Gastroesophageal sphincter (tissue), 3 donors: ENCODE results near the gene STAM.

Experiments
- EP300 ChIP-seq: sonication (generic); formaldehyde crosslinking; IDR thresholded peaks from one replicate; pipeline ENCODE4 v1.6.1; 2017; ENCODE audit warnings: antibody characterized with exemption, mild to moderate bottlenecking
- POLR2A ChIP-seq, 2 donors: fragments of 450-650 bp; IDR thresholded peaks; one replicate each; pipeline ENCODE4 v1.6.1; 2017; ENCODE audit warnings: antibody characterized with exemption in 2 of 2, mild to moderate bottlenecking in 2 of 2, moderate library complexity in 1 of 2
- TF ChIP-seq, protein P1 (sequence below), 4 experiments: fragments of 200-600 bp in 2 of 4; fragments of 450-650 bp in 2 of 4; sonication (generic) in 1 of 4; IDR thresholded peaks; one replicate each; pipeline ENCODE4 v1.5.1; 2017 to 2019; ENCODE audit warnings: antibody characterized with exemption in 4 of 4, mild to moderate bottlenecking in 2 of 4, moderate library complexity in 2 of 4

DNA sequence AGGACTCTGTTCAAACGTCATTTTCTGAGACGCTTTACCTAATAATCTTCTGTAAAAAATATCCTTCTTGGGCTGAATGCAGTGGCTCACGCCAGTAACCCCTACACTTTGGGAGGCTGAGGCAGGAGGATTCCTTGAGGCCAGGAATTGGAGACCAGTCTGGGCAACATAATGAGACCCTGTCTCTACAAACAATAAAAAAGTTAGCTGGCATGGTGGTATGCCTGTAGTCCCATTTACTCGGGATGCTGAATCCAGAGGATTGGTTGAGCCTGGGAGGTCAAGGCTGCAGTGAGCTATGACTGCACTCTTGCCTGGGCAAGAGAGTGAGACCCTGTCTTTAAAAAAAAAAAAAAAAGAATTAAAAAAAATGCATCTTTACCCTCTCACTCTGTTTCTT, 5.1 kb downstream of the STAM start:
- TF ChIP-seq, protein P1, sequence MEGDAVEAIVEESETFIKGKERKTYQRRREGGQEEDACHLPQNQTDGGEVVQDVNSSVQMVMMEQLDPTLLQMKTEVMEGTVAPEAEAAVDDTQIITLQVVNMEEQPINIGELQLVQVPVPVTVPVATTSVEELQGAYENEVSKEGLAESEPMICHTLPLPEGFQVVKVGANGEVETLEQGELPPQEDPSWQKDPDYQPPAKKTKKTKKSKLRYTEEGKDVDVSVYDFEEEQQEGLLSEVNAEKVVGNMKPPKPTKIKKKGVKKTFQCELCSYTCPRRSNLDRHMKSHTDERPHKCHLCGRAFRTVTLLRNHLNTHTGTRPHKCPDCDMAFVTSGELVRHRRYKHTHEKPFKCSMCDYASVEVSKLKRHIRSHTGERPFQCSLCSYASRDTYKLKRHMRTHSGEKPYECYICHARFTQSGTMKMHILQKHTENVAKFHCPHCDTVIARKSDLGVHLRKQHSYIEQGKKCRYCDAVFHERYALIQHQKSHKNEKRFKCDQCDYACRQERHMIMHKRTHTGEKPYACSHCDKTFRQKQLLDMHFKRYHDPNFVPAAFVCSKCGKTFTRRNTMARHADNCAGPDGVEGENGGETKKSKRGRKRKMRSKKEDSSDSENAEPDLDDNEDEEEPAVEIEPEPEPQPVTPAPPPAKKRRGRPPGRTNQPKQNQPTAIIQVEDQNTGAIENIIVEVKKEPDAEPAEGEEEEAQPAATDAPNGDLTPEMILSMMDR (IDR thresholded peaks at IDR 0.05), result no peak
- TF ChIP-seq EP300, result no peak
- no peak for TF ChIP-seq POLR2A (IDR thresholded peaks at IDR 0.05)
